NCI-H510A (cell line): ENCODE measurements around the gene HIVEP3.

Experiments used
- DNase-seq: peaks from one replicate; lab custom pipeline; 2025; lab: John Stamatoyannopoulos, UW

The HIVEP3 gene

DNA sequence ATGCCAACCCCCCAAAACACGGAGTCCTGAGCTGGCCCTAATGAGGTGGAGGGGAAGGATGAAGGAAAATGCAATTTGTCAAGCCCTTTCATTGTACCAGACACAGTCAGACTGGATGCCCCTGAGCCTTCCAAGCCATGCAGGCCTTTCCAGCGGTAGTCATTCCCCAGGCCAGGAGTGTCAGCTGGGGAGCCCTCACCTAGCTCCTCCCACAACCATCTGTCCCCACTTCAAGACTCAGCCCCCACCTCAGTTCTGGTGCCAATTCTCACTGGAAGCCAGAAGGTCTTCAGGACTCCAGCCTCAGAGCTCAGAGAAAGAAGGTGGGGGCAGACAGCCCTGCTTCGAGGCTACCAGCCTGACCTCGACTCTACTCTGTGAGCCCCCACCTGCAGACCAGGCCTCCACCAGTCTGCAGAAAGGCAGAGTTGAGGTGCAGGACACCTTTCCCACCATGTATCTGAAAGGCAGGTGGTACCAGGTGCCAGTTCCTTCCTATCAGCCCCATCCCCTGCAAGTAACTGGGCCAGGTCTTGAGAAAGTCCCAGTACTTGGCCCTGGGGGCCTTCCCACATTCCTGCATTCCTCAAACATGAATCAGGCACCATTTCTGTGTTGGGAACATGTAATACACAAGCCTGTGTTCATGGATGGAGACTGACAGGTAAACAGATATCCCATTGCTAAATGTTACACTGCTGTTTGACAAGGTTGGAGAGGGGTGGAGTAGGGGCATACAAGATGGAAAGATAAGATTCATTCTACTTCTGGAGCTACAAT is 253.7 kb downstream of the HIVEP3 start:
- DNase-seq, result no peak

DNA sequence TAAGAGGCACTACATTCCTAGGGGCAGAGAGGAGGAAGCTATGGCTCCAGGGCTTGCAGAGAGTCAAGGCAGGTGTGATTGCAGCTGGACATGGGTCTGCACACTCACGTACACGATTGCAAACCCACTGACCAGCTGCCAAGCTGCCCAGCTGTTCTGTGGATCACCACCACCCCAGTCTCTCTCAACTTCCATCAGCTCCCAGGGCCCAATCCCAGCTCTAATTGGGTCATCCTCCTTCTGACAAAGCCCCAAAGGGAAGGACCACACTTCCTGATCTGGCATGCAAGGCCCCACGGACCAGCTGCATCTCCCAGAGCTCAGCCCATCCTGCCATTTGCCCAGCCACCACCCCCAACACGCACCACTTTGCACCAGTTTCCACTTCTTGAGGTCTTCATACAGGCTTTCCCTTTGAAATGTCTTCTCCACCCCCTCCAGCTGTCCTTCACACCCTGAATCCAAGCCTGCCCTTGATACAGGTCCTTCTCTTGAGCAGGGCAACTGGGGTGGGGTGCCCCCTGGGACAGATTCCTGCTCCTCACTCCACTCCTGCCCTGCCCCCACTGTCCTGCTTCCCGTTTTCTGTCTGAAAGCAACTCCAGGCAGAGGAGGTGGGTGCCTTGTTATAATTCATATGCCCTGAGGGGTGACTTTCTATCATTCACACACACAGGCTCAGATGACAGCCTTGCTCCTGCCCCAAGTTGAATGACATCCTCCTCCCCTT is 254.9 kb downstream of the HIVEP3 start:
- DNase-seq, result no peak

DNA sequence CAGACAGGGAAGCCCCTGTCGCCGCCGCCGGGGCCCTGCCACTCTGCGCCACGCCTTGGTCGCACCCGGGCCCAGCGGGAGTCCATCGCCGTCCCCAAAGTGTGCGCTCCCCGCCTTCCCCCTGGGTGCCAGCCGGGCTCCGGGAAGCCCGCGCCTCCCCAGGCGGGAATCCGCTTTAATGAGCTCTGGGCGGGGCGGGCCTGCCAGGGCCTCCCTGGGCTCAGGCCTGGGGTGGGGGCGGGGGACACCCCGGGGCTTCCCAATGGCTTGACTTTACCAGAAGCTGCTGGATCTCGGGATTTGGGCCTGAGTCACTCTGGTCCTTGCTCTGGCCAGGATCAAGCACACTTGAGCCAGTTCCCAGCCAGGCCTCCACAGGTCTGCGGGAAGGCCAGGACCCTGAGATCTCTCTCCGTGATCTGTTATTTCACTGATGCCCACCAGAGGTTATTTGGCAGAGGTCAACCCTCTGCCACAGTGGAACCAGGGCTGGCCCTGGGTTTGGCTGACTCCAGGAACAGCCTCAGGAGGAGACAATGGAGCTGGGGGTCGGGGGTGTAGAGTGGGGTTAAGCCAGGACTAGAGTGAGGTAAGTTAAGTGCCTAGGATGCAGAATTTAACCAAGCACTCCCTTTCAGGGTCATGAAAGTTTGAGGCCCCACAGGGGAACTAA is 255.8 kb downstream of the HIVEP3 start:
- no peak for DNase-seq

DNA sequence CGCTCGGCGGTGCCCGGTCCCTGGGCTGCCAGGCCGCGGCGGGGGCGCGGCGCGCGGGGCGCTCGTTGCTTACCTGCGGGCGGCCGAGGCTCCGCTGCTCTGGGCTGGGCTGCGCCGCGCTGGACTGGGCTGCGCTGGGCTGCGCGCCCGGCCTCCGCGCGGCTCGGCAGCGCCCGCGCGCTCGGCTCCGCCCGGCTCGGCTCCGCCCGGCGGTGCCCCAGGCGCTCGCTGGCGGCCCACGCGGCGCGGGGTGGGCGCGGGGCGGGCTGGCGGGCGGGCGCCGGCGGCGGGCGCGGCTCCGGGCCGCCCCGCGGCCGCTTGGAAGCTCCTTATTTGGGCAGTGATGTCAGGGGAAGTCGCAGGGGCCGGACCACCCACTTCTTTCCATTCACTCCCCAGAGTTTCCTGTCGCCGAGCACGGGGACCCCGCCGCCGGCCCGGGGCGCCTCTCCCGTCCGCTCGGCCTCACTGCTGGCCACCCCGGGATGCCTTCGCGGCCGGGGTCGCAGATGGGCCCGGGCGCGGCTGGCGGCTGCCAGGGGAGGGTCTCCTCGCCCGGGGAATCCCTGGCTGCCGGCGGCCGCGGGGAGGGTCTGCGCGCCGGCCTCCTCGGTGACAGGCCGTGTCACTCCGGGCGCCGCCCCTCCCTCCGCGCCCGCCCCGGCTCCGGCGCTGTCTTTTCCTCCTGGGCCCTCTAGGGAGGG is 256.5 kb downstream of the HIVEP3 start:
- no peak for DNase-seq

DNA sequence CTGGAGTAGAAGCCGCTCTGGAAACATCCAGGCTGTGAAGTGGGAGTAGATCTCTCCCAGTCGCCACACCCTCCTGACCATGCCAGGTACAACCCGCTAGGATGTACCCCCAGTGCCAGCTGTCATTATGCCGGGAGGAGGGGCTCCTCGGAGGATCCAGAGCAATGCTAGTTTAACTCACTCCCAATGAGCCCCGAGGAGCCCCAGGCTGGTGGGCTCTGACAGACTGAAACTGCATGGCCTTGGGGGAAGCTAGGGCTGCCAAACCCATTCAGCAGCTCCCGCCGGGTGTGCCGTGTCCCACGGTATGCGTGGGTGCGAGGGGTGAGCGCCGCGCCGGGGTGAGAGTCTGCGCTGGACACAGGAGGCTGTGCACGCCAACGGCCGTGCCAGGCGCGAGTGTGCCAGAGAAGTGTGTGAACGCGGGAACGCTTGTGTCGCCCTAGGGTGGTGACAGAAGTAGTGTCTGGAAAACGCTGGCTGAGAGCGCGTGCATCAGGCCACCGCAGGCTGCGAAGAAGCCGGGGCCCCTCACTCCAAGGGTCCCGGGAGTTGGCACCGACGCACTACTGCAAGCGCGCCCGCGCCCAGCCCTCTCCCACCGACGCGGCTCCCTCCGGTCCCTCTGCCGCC is 257.2 kb downstream of the HIVEP3 start:
- DNase-seq, result no peak

DNA sequence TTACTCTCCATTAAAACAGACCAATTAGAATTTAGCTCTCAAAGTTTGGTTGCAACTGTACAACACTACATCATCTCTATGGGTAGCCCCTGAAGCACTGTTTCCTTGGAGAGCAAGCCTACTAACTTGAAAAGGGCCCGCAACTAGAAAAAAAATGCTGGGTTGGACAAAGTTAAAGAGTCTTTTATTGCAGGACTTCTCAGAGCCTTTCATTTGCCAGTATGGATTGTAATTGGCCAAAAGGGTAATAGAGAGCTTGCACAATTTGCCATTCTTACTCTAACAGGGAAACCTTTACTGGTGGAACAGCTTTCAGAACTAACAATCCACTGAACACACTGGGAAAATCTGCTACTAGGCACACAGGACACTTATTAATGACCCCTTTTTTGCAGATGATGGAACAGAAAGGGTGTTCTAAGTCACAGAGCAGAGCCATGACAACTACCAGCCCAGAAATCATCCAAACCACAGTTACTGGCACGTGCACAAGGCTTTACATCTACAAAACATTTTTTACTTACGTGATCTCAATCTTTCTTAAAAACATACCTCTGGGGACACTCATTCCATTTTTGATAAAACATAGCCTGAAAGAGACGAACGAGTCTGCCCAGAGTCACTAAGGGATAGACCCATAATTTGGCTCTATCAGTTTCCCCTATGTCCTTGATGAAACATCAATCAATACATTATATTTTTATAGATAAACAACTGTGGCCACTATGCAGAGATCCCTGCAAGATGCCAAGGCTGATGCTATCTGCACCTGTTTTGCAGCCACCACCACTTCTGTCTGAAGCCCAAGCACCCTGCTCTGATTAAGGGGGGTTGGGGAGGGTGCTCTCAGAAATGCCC is 257.9 kb downstream of the HIVEP3 start:
- DNase-seq, result no peak

DNA sequence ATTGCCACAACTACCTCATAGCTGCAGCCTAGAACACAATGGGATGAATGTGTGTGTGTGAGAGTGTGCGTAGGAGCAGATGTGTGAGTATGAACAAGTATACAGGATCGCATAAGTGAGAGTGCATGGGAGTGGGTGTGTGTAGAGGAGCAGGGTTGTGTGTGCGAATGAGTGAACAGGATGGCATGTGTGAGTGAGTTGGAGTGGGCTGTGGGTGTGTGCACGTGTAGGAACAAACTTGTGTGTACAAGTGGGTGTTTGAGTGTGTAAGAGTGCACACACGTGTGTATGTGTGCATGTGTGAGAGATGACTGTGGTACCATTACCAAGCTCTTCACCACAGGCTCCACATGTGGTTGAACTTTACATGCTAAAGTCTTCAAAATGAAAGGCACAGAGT is 258.8 kb downstream of the HIVEP3 start:
- no peak for DNase-seq

DNA sequence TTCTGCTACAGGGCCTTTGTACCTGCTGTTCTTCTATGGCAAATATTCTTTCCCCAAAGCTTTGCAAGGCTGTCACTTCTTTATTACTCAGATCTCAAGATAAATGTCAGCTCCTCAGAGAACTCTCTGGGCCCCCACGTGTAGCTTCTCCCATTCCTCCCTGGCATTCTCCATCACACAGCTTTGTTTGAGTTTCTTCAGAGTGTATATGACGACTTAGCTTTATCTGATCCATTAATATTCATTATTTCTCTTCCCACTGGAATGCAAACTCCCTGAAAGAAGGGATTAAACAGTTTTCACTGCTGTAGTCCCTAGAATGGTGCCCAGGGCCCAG is 259.6 kb downstream of the HIVEP3 start:
- DNase-seq, result no peak

DNA sequence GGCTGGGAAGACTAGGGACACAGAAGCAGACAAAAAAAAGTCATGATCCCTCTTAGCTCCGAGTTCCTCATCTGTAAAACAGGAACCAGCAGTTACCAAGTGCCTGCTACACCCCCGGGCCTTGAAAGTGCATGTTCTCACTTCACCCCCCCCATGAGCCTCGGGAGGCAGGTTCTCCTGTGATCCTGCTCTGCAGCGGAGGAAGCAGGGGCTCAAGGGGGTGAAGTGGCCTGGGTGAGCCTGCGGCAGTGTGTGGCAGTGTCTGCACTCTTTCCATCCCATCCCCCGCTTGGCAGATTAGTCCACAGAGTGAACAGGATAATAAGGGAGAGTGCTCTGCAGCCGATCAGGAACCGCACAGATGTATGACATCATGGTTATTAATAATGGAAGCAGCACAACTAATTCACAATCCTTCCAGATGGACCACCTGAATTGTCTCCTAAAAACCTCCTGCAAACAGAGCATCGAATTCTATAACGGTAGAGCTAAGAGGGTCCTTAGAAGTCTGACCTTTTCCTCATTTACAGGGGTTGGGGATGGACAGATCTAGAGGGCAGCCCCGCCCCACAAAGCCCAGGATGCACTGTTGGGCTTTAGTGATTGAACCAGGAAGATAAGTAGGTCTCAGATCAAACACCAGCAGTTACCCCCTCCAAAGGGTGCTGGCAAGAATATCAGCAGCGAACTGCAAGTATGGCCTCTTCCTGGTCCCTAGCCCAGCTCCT is 260.1 kb downstream of the HIVEP3 start:
- DNase-seq, result no peak

DNA sequence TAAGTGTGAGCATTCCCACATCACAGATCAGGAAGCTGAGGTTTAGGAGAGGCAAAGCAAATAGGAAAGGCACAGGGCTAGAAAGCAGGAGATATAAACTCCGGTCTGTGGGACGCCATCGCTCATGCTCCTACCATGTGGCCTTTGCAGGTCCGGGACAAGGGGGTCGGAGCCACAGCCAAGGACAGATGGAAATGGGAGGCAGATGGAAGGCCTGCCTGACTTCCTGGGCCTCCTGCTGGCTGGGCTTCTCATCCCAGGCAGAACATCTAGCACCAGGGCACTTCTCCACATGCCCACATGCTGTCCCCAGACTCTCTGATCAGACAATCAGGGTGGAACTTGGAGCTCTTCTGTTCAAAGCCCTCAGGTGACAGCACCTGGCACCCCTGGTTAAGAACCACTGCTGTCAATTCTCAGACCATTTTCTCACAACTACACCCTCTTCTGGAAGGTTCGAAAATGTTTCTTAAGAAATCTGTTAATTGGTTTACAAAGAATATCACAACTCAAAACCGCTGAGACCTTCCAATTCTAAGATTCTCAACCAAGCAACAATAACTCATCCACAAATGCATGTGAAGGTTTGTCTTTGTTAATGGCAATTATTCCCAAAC is 260.9 kb downstream of the HIVEP3 start:
- DNase-seq, result no peak

DNA sequence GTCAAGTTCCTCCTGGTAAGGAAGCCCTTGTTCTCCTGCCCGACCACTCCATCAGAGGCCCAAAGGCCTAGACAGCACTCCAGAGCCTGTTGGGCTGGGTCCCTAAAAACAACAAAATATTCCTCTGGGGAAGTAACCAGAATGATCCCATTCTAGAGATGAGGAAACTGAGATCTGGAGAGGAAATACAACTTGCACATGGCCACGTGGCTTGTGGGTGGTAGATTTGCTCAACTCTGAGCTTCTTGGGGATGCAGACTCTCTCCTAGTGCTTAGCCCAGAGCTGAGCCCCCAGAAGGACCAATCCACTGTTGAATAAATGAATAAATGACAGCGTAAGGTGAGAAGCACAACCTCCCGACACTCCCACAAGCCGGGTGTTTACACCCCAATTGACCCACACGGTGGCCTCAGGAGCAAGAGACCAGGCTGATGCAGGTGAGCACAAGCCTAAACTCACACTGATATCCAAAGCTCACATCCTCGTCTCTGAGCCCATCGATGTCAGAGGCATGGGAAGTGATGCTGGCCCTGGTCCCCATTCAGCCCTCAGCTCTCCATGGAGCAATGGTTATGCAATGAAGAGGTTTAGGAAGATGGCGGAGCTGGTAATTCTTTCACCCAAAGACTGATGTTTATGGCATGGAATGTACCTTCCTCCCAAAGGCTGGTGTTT is 261.8 kb downstream of the HIVEP3 start:
- no peak for DNase-seq

DNA sequence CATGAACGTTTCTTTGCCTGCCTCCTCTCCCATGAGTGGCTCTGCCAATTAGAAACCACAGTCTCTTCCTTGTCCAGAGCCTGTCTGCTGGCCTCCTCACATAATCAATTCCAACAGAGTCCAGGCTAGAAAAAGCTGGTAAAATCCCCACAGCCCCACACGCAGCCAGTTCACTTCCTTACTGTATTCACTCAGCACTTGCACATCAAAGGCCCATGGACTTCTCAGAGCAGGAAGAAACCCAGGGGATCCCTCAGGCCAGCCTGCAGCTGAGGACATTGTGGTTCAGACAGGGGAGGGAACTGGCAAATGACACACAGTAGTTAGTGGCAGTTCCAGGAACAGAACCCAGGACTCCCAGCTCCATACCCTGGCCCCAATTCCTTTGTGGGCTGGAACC is 262.7 kb downstream of the HIVEP3 start:
- no peak for DNase-seq

DNA sequence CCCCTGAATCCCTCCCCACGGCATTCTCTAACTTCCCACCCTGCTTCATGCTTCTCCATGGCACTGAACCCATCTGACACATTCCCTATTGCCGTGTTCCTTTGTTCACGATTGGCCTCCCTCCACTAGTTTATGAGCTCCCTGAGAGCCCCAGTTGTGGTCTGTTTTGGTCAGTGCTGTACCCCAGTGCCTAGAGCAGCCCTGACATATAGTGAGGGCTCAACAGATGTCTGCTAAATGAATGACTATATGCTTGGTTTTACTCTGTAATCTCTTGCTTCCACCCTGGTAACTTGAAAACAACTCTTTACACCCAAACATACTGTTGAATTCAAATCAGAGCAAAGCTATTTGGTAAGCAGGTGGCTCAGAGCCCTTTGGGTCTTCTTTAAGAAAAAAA is 263.1 kb downstream of the HIVEP3 start:
- no peak for DNase-seq

DNA sequence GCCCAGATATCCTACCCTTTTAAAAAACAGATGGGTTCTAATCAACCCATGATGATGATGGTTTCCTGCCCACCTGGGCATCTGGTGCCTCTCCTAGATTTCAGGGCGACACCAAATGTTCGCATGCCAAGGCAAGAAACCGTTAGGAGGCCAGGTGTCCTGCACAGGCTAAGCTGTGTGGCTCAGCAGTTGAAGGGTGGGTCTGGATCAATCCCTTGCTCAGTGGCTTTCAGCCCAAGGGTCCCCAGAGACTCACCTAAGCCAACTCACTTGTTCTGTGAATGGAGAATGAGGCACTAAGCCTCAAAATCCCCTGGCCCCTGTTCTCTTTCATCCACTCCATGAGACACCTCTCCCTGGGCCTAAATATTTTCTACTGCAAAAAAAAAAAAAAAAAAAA is 265.1 kb downstream of the HIVEP3 start:
- DNase-seq, result no peak

DNA sequence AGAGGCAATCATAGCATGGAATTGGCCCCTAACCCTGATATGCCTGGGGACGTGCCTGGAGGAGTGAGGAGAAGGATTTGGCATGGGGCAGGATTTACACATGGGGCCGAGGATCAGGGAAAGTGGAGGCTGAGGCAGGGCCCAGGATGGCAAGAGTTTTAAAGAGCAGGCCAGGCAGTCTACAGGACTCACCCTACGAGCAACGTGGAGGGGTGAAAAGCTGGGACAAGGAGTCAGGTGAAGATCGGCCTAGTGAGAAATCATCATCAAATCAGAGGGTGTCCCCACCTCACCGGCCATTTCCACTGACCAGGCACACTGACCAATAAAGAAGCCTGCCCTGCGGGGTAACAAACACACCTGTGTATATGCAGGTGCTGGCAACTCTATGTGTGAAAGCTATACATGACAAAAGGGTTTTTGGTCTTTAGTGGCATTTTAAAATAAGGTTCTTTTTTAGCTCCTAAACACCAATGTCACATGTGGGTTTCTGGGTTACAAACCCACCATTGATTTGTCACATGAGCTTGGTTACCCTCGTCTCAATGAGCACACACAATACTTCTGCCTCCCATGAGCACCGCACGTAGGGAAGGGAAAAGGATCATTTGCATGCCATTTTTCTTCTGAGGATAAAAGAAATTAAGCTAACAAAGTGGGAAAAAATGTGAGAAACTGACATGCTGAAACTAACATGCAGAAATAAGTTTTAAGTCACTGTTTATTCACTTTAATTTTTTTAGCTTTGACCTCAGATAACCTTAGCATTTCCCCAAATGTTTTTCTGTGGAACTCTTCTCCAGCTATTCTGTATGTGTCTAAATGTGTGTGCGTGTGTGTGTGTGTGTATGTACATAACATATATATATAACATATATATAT is 266.1 kb downstream of the HIVEP3 start:
- DNase-seq, result no peak

DNA sequence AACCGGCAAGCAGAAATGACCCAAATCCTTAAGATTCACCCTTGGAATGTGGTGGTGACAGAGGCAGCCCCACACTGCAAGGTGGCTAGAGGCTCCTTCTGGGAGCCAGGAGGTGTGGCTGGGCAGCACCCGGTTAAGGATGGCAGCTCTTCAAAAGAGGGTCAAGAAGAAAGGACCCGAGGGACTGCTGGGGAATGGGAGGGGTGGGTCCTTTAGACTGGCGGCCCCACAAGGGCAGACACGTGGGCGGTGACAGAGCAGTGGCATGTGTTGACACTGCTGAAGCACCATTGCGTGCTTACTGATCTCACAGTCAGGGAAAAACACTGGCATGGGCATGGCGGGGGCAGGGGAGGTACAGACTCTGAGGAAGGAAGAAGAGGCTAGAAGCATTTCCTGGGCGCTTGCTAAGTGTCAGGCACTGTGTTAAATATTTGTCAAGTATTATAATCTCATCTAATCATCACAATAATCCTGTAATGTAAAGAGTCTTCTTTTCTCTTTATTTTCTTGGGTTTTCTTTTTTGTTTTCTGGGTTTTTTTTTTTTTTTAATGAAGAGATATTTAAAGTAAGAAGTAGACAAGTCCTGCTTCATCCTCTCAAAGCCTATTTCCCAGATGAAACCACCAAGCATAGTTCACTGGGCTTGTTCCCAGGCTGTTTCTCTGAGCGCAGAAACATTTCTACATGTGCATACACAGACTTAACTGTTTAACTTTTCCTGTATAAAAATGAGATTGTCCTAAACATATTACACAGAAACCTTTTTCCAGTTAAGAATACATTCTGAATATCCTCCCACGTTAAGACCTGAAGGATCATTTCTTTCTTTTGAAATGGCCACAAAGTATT is 268.5 kb downstream of the HIVEP3 start:
- DNase-seq, result no peak

DNA sequence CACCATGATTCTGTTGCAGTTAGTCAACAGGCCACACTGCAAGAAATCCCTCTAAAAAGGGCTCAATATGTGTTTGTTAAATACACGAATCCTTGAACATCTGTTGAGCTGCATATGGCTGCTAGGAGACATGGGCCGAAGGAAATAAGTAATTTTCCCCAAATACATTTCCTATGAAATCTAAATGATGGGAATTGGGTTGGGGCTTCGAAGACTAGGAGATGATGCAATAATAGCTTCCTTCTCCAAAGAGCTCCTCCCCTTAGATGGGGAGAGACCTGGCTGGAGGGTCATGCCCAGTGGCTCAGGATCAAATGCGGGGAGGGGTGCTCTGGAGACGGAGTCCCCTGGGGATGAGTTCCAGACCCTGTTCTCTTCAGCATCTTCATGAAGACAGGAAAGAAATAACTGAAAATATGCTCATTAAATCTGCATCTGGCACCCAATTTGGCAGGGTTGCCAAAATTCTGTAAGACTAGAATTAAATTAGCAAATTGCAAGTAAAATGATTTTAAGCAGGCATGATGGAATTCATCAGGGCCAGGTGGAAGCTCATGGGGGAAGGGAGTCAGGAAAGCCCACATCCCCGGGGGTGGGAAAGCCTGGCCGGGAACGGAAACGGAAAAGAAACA is 269.2 kb downstream of the HIVEP3 start:
- DNase-seq, result no peak
